RCC 7860 (cell line): Measurements from ENCODE around the gene NOSTRIN.
"Not testable (repeated sequence)": the region's sequence is repeated elsewhere in the genome, so short reads cannot be mapped to it uniquely, and the experiment has no call there.

Source experiments
- DNase-seq: peaks from one replicate; pipeline ENCODE4 v3.0.0-alpha.2; 2015; ENCODE audit warnings: low spot score
- FAIRE-seq: peaks from 2 replicates; lab custom pipeline; 2012; peaks lifted over from hg19 to GRCh38; lab: Jason Lieb, UNC

NOSTRIN gene

GRCh38 chr2:168870824-168871223, 68.4 kb downstream of the NOSTRIN start:
- FAIRE-seq, DNase-seq: not testable (repeated sequence)

- no peak for DNase-seq
- no peak for FAIRE-seq
Observed at GRCh38 chr2:168874368-168875054, 72.1 kb downstream of the NOSTRIN start.

GRCh38 chr2:168882163-168882562, 79.7 kb downstream of the NOSTRIN start:
- not testable (repeated sequence) for FAIRE-seq, DNase-seq

DNA sequence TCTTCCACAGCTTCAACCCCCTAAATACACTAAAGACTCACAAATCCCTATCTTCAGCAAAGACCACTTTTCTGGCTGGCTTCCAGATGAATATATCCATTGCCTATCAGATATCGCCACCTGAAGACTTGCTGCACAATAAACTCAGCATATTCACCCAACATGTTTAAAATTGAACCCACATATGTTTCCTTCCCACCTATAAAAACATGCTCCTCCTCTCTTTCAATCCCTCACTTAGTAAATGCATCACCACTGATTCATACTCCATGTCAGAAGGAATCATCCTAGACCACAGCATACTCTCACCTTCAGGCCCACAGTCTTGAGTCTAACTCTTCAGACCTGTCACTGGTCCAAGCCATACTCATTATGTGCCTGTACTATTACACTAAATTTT, 82.5 kb downstream of the NOSTRIN start:
- FAIRE-seq (peak; percentile 58), DNase-seq (peak; percentile 33)

DNA sequence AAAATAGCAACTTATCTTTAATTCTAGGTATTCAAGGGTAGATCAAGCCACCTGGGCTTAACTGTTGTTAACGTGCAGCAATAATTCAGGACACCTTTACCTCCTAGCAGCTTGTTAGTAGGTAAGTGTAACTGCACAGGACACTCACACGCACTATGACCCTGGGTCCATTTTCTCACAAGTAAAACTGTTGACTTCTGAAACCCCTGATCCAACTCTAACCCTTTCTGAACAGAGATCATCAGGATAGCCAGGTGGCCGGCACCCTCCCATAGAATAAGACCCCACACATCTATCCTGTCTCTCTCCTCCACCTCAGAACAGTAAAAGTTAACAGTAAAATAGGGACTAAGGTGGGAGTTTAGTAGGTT, 87.2 kb downstream of the NOSTRIN start:
- FAIRE-seq (no peak), DNase-seq (no peak)

GRCh38 chr2:168890006-168890782, 87.8 kb downstream of the NOSTRIN start, which contains the start of gene SPC25:
Gene SPC25, minus strand, starts transcription at chr2:168890430. Its CDS starts 911 bp downstream, at chr2:168889519.
- FAIRE-seq, result peak; percentile 87
- peak; percentile 87 for DNase-seq

DNA sequence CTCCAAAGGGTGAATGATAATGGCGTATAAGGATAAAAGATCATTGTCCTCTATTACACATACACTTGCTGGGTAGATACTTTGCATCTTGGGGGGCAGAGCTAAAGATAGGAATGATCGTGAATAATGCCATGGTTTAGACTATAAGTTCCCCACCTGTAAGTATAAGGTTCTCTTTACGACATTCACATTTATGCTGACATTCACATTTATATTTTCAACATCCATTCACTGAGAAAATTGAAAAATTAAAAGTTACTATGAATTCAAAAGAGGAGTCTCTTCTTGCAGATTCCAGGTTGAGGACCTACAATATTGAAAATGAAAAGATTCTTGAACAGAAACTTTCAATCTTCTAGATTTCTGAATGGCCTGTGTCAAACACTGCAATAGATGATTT, 89.9 kb downstream of the NOSTRIN start:
- FAIRE-seq, result no peak
- DNase-seq, result no peak

DNA sequence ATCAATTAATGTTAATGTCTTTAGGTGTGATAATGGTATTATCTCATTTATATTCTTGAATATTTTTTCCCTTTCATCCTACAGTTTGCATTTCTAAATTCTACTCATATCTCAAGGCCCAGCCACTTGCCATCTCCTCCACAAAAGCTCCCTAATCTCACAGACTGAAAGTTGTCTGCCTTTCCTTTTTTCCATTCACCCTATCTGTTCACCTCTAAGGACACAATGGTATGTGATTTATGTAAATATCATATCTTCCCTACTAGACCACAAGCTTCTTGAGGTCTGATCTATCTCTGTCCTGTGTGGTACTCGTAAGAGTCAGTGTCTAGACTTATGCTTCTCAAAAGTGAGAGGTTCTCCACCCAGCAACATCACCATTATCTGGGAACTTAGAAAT, 91.7 kb downstream of the NOSTRIN start:
- FAIRE-seq (no peak), DNase-seq (no peak)

GRCh38 chr2:168894720-168895119, 92.3 kb downstream of the NOSTRIN start:
- FAIRE-seq, result no peak
- no peak for DNase-seq

GRCh38 chr2:168895771-168896170, 93.3 kb downstream of the NOSTRIN start:
- no peak for DNase-seq
- FAIRE-seq, result no peak

DNA sequence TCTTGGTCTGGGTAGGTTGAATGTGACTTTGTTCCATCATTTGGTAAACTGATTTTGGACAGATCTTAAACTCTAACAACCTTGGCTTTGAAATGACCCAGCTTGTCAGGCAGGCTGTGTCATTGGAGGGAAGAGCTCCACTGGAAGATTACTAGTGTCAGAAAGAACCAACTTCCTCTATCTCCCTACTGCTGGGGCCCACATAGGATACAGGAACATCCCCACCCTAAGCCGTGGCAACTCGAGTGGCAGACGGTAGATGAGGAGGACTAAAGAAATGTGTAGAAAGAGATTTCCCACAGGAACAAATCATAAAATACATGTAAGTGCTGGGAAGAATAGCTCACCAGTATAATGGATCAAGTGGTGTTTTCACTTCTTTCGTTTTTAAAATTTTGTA, 94.3 kb downstream of the NOSTRIN start:
- DNase-seq (no peak), FAIRE-seq (no peak)

GRCh38 chr2:168897449-168897848, 95.0 kb downstream of the NOSTRIN start:
- no peak for DNase-seq
- FAIRE-seq, result peak; percentile 98

DNA sequence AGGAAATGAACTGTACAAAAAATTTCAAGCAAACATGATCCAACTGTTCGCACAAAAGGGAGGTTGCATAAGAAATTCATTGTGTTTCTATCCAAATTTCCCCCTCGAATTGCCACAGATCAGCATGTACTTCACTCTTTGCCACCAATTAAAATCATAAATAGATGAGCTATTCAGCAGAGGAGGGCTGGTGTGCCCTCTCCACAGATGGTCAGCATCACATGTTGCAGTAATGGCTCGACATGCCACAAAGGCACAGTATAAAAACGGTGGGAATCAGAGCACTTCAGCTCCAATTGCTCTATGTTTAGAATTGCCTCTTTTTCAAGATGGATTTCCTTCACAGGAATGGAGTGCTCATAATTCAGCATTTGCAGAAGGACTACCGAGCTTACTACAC, 98.6 kb downstream of the NOSTRIN start, which contains the start of gene G6PC2:
G6PC2 (plus strand) TSS at position 289 of the 400 bp plus-strand sequence; CDS start at position 330, 41 bp downstream.
- no peak for DNase-seq
- FAIRE-seq, result no peak

- DNase-seq (no peak), FAIRE-seq (no peak)
Observed at GRCh38 chr2:168903888-168904287, 101.5 kb downstream of the NOSTRIN start.

DNA sequence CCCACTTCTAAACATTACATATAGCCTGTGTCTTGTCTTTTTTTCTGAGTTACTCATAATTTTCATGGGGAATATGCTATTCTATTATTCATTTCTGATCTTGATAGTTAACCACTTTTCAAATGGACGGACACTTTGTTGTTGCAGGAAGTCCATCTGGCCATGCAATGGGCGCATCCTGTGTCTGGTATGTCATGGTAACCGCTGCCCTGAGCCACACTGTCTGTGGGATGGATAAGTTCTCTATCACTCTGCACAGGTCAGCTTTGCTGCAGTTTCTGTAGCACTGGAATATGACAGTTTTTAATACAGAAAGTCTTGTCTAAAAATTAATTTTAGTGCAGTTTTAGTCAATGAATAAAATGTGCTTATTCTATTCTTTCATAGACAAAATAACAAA, 101.9 kb downstream of the NOSTRIN start:
- FAIRE-seq, result no peak
- DNase-seq, result no peak

DNA sequence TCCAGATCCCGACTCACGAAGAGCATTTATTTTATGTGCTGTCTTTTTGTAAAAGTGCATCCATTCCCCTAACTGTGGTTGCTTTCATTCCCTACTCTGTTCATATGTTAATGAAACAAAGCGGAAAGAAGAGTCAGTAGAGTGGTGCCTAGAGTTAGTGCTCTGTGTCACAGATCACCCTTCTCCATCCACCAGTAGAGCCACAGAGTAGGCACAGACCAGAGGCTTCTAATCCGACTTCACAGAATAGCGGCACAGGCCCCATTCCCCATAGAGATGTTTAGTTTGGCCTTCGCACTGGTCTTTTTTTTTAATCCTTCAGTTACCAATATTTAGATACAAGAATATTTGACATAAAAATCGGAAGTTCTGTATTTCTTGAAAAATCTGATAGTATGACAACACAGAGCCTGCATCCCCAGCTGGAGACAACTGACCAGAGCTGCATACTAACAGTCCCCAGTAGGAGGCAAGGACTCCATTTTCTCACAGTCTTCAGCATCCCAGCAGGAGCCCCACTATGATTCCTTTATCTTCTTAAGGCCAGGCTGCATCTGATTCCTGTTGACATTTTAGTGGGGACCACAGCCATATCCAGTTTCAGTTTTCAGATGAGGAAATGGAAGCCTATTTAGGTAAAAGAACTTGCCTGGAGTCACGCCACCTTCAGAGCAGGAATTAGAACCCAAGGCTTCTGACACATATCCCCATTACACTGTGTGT, 105.7 kb downstream of the NOSTRIN start:
- FAIRE-seq (no peak), DNase-seq (no peak)

DNA sequence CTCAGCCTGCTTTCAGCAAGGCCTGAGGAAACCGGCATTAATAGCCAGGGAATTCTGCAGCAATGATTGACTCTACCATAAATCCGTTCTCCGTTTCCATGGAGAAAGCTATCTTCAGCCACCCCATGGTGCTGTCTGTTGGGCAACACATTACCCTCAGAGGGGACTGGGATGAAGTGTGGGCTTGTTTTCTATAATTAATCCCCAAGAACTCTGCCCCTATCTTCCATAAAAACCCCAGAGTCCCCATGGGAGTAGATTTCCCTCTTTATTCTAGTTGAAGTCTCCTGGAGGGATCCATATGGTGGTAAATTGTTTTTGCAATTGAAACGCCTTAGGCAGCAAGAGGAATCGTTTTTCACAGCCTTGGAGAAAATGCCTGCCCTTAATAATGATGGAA, 107.9 kb downstream of the NOSTRIN start:
- FAIRE-seq, result no peak

GRCh38 chr2:168912466-168912865, 110.0 kb downstream of the NOSTRIN start:
- DNase-seq (no peak), FAIRE-seq (no peak)

More for the DNA sequence above, 107.9 kb downstream of the NOSTRIN start:
- DNase-seq, result no peak

DNA sequence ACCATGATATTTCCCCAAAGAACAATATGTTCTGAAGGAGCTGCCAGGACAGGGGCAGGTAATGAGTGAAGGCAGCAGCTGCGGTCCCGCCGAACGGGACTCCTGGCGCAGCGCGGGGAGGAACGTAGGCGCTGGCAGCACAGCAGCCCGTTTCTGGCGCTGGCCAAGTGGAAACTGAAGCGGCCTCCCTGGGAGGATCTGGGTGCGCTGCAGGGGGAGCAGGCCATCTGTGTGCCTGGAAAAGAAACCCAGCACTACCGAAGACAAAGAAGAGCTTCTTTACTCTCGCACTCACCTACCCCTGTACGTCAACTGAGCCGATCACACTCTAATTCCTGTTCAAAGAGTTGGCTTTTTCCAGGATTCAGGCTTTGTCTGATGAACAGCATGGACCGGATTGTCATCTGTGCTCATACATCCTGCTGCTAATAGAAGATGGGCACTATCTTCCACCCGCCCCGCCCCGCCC, 110.5 kb downstream of the NOSTRIN start:
- FAIRE-seq (no peak), DNase-seq (no peak)

GRCh38 chr2:168913495-168913894, 111.1 kb downstream of the NOSTRIN start:
- DNase-seq, result no peak
- FAIRE-seq, result no peak
